Measurements from ENCODE around the gene PRRX2. TPM values are rescaled to one million over a fixed set of nuclear protein-coding genes. Genes with fewer than 3 reads are reported as not detected.

The PRRX2 gene
- total and polyA plus RNA-seq, 12 donors = 0.21 to 3.0 (median 0.45) TPM

DNA sequence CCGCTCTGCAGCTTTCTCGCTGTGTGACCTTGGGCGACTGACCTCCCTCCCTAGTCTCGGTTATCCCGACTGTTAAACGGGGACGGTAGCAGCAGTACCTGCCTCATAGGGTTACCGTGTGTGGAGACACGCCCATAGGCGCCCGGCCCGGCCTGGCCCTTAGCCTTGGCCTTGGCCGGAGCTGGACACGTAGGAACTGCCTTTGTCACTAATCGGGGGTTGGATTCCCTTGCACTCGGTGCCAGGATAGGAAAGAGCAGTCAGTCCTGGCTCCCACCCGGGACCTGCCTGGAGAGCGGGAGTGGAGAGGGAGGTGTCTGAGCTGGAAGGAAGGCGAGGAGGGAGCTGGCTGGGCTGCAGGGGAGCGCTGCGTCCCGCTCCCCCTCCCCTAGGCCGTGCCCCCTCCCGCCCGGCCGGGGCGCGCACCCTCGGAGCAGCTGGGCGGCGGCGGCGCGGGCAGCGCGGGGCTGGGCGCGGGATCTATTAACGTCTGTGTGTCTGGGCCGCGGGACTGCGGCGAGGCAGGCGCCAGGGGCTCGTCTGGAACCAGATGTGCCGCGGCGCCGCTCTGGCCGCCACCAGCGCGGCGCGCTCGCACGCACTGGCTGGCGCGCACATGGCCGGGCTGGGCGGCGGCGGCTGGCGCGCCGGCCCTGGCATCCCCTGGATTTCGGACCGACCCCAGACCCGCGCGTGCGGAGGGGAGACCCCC, 31.7 kb downstream of the PRRX2 start:
- H3K4me3 ChIP-seq = peak overlapping the region in 9 of 10 donors; percentile 26 to 51 (median 42)
- no peaks in the 10 kb centered on the region for H3K36me3 ChIP-seq
- peaks cover 0 to 15% (median 5%) of the 10 kb centered on the region in 9 donors for H3K4me1 ChIP-seq
- DNase-seq = peak; percentile 34 to 35
- H3K27me3 ChIP-seq = peaks cover 0 to 48% (median 22%) of the 10 kb centered on the region in 7 donors
- TF ChIP-seq, protein P1, sequence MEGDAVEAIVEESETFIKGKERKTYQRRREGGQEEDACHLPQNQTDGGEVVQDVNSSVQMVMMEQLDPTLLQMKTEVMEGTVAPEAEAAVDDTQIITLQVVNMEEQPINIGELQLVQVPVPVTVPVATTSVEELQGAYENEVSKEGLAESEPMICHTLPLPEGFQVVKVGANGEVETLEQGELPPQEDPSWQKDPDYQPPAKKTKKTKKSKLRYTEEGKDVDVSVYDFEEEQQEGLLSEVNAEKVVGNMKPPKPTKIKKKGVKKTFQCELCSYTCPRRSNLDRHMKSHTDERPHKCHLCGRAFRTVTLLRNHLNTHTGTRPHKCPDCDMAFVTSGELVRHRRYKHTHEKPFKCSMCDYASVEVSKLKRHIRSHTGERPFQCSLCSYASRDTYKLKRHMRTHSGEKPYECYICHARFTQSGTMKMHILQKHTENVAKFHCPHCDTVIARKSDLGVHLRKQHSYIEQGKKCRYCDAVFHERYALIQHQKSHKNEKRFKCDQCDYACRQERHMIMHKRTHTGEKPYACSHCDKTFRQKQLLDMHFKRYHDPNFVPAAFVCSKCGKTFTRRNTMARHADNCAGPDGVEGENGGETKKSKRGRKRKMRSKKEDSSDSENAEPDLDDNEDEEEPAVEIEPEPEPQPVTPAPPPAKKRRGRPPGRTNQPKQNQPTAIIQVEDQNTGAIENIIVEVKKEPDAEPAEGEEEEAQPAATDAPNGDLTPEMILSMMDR (IDR thresholded peaks at IDR 0.05) = no peak
- ATAC-seq = peak in 7 of 8 donors; percentile 28 to 77 (median 64)
- H3K9me3 ChIP-seq = peaks cover 0 to 6% (median 0%) of the 10 kb centered on the region in 11 donors
- intact Hi-C loops (cut with DNase I) = no loop called here
- H3K27ac ChIP-seq = peak overlapping the region in 8 of 10 donors; percentile 25 to 78 (median 68)
- WGBS, 2 donors = 3 to 4% methylated on average over 60 to 71 of the region's 71 CpGs

DNA sequence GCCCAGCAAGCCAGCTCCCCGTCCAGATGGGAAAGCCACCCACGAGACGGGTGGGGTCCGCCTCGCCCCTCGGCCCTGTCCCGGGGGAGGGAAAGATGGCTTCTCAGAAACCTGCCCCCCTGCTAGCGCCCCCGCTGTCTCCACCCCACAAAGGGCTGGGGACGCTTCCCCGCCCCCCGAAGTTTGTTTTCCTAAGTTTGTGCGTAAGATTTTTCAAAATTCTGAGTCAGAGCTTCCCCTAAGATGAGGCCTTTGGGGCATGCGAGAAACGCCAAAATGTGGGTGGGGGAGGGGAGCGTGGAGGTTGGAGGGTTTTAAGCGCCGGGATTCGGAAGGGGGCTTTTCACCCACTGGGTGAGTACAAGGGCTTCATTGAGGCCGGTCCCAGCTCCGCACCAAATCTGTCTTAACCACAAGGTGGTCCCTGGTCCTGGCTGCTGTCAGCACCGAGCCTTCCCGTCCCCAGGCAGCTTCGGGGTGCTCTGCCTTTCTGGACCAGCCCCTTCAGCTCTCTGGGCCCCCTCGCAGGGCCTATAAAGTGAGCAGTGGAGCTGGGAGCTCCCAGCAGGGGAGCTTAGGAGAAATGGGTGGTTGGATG, 32.3 kb downstream of the PRRX2 start:
- peaks cover 0 to 16% (median 5%) of the 10 kb centered on the region in 9 donors for H3K4me1 ChIP-seq
- H3K4me3 ChIP-seq = peak overlapping the region in 9 of 10 donors; percentile 26 to 51 (median 42)
- TF ChIP-seq, protein P1 (IDR thresholded peaks at IDR 0.05) = no peak
- WGBS, 2 donors = 4 to 6% methylated on average over 25 of the region's 25 CpGs
- intact Hi-C loops (cut with DNase I) = no loop called here
- H3K36me3 ChIP-seq = no peaks in the 10 kb centered on the region
- DNase-seq = peak; percentile 35 to 48
- peak in 6 of 8 donors; percentile 5 to 44 (median 32) for ATAC-seq
- H3K27me3 ChIP-seq = peaks cover 0 to 48% (median 22%) of the 10 kb centered on the region in 7 donors
- H3K9me3 ChIP-seq = peaks cover 0 to 2% (median 0%) of the 10 kb centered on the region in 11 donors
- H3K27ac ChIP-seq = peak overlapping the region in 7 of 10 donors; percentile 29 to 78 (median 70)

DNA sequence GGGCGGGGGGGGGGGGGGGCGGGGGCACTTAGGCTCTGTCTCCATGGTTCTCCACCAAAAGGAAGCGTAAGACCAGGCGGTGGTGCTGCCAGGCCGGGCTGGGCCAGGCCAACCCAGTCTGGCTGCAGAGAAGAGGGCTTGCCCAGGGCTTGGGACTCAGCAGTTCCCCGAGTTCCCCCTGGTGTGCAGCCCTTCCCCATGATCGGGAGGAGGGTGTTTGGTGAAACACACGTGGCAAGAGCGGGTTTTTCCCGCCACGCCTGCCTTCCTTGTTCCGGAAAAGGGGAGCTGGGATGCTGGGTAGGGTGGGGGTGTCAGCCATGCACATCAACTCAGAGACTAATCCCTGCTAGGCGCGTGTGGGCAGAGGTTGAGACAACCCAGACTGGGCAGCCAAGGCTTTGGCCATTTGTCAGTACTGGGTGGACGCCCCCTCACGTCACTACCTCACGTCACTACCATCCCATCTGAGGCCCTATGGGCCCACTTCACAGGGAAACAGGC, 32.9 kb downstream of the PRRX2 start:
- Histone ChIP-seq H3K4me3 (peak overlapping the region in 5 of 10 donors; percentile 26 to 51 (median 48)), H3K27me3 (peaks cover 0 to 49% (median 22%) of the 10 kb centered on the region in 7 donors), H3K4me1 (peaks cover 0 to 17% (median 5%) of the 10 kb centered on the region in 9 donors), H3K27ac (peak overlapping the region in 7 of 10 donors; percentile 11 to 78 (median 70)), H3K9me3 (no peaks in the 10 kb centered on the region), H3K36me3 (no peaks in the 10 kb centered on the region)
- TF ChIP-seq, protein P1 (IDR thresholded peaks at IDR 0.05) = no peak
- intact Hi-C loops (cut with DNase I) = no loop called here
- peak; percentile 7 to 66 (median 48) for ATAC-seq
- WGBS, 2 donors = 58 to 64% methylated on average over 16 to 17 of the region's 17 CpGs
- peak; percentile 35 to 43 for DNase-seq

DNA sequence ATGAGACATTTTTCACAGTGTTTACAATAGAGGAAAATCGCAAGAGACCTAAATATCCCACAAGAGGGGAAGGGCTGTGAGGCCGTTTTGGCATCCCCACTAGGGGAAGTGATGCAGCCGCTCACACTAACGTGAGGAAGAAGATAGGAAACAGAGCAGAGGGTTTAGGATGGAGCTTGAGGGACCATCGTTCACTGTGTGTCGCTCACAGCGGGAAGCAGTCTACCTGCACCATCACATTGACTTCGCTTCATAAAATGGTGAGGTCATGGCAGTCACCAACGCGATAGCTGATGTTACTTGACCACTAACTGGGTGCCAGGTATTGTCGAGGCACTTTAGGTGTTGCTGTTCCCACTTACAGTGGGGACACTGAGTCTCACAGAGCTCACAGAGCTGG, 35.6 kb downstream of the PRRX2 start:
- Histone ChIP-seq H3K4me3 (no peak overlapping the region), H3K27me3 (peaks cover 0 to 46% (median 22%) of the 10 kb centered on the region in 7 donors), H3K27ac (no peak overlapping the region), H3K36me3 (no peaks in the 10 kb centered on the region), H3K4me1 (peaks cover 0 to 17% (median 5%) of the 10 kb centered on the region in 9 donors), H3K9me3 (no peaks in the 10 kb centered on the region)
- ATAC-seq (no peak), DNase-seq (no peak)
- intact Hi-C loops (cut with DNase I) = no loop called here
- WGBS, 2 donors = 75 to 79% methylated on average over 11 of the region's 11 CpGs
- TF ChIP-seq, protein P1 (IDR thresholded peaks at IDR 0.05) = no peak
